Psoas muscle (tissue), 8 donors: Measurements from ENCODE around the gene COL6A1. TPM values are rescaled to one million over a fixed set of nuclear protein-coding genes. Genes with fewer than 3 reads are reported as not detected.

ENCODE experiments used
- ATAC-seq, 4 donors: fragments of 200-7000 bp; cut with Tn5 transposase; one replicate each; pipeline ENCODE4 v1.9.1; 2020; ENCODE audit warnings: moderate library complexity in 3 of 4, mild to moderate bottlenecking in 2 of 4
- DNase-seq, 2 donors: peaks; one replicate each; pipeline ENCODE4 v3.0.0-alpha.2; 2020
- H3K27ac ChIP-seq: fragments of 200-600 bp; one replicate; pipeline ENCODE4 v1.8.0; 2022
- H3K27me3 ChIP-seq, 3 donors: fragments of 200-600 bp in 1 of 3; one replicate each; pipeline versions ENCODE4 v1.6.1 to v1.8.0; 2013 to 2022; ENCODE audit warnings: low read length in 2 of 3, mild to moderate bottlenecking in 2 of 3, moderate library complexity in 1 of 3; ENCODE audit not compliant: insufficient read depth in 3 of 3
- H3K36me3 ChIP-seq, 2 donors: fragments of 200-600 bp in 1 of 2; one replicate each; pipeline versions ENCODE4 v1.6.1 to v1.8.0; 2013 to 2022; ENCODE audit warnings: low read depth in 1 of 2, mild to moderate bottlenecking in 1 of 2, moderate library complexity in 1 of 2; ENCODE audit not compliant: insufficient read depth in 1 of 2
- H3K4me1 ChIP-seq: fragments of 200-600 bp; one replicate; pipeline ENCODE4 v1.8.0; 2022
- H3K4me3 ChIP-seq: fragments of 200-600 bp; one replicate; pipeline ENCODE4 v1.8.0; 2022; ENCODE audit warnings: mild to moderate bottlenecking
- H3K9me3 ChIP-seq: fragments of 200-600 bp; one replicate; pipeline ENCODE4 v1.8.0; 2022
- CTCF ChIP-seq: fragments of 200-600 bp; IDR thresholded peaks from one replicate; pipeline ENCODE4 v1.8.0; 2022; ENCODE audit warnings: antibody characterized with exemption
- WGBS, 3 donors: extraction: QIAGEN DNeasy Blood & Tissue Kit; methylation state at CpG; one replicate each; pipeline versions ENCODE4 v1.1.6 to v1.1.7; 2013; 5-methylcytosine and 5-hydroxymethylcytosine counted together
- intact Hi-C, 2 donors: fragments of 100-400 bp; cut with DNase I; formaldehyde crosslinking; loops; one replicate each; pipeline versions ENCODE4 v1.11.0 to v1.14.2; 2022
- polyA plus RNA-seq, 3 donors: library from polyadenylated mRNA; stranded (reverse); fragments of 200-250 nt; gene quantifications; one replicate each; pipeline ENCODE4 v1.2.3, GENCODE V29; 2013
- total RNA-seq, 4 donors: library from RNA; stranded (reverse); fragmentation: NEBNext Ultra II Directional in 2 of 4; extraction: Animal tissue kit (Norgen Biotek cat#: 25700) in 2 of 4; gene quantifications; one replicate each; pipeline versions ENCODE4 v1.2.1 to v1.2.4, GENCODE V29; 2021 to 2023
- donor health status: healthy with polysubstance abuse.
- donor health status: DM: no; HTN: no; CAD: no; lungs with moderate emphysema.
- donor health status: Bipolar disorder and iron deficiency.
- donor health status: healthy.
- donor health status: DM: yes; HTN: yes; CAD: no.
- donor health status: DM: no; HTN: no; CAD: no.
- donor health status: DM: no; HTN: no; CAD: no.
- donor health status: DM: yes; HTN: yes; CAD: no.

Gene COL6A1
- total and polyA plus RNA-seq, 7 donors: 29.4 to 83.0 (median 36.1) TPM

GRCh38 chr21:46000731-46001641, 19.4 kb downstream of the COL6A1 start:
- WGBS, 3 donors: 77 to 80% (median 80%) methylated on average over 39 to 44 of the region's 44 CpGs
- Histone ChIP-seq H3K27me3 (peaks cover 0 to 2% (median 0%) of the 10 kb centered on the region in 3 donors), H3K36me3 (peaks cover 0 to 50% of the 10 kb centered on the region in 2 donors), H3K9me3 (no peaks in the 10 kb centered on the region), H3K4me3 (no peak overlapping the region), H3K4me1 (no peaks in the 10 kb centered on the region), H3K27ac (no peak overlapping the region)
- TF ChIP-seq CTCF: no peak
- DNase-seq (peak; percentile 19 to 57), ATAC-seq (peak in 1 of 4 donors; percentile 26)
- intact Hi-C loops: no loop called here

GRCh38 chr21:46001821-46002681, 20.5 kb downstream of the COL6A1 start:
- DNase-seq (peak in 1 of 2 donors; percentile 45), ATAC-seq (no peak)
- WGBS, 3 donors: 88 to 94% (median 90%) methylated on average over 48 to 51 of the region's 51 CpGs
- Histone ChIP-seq H3K9me3 (no peaks in the 10 kb centered on the region), H3K4me3 (no peak overlapping the region), H3K27ac (no peak overlapping the region), H3K36me3 (peaks cover 0 to 49% of the 10 kb centered on the region in 2 donors), H3K4me1 (no peaks in the 10 kb centered on the region), H3K27me3 (peaks cover 0 to 2% (median 0%) of the 10 kb centered on the region in 3 donors)
- no peak for TF ChIP-seq CTCF
- intact Hi-C loops: no loop called here

- Histone ChIP-seq H3K27me3 (peaks cover 0 to 2% (median 0%) of the 10 kb centered on the region in 3 donors), H3K27ac (no peak overlapping the region), H3K9me3 (no peaks in the 10 kb centered on the region), H3K36me3 (peaks cover 0 to 40% of the 10 kb centered on the region in 2 donors), H3K4me3 (no peak overlapping the region), H3K4me1 (no peaks in the 10 kb centered on the region)
- peak in 1 of 4 donors; percentile 10 for ATAC-seq
- peak in 1 of 2 donors; percentile 51 for DNase-seq
- intact Hi-C loops: no loop called here
- 90 to 95% (median 92%) methylated on average over 51 to 54 of the region's 54 CpGs for WGBS, 3 donors
- no peak for TF ChIP-seq CTCF
Measured at GRCh38 chr21:46002841-46003574, 21.4 kb downstream of the COL6A1 start.

- DNase-seq (no peak), ATAC-seq (peak in 1 of 4 donors; percentile 9)
- Histone ChIP-seq H3K4me3 (no peak overlapping the region), H3K4me1 (no peaks in the 10 kb centered on the region), H3K36me3 (peaks cover 0 to 34% of the 10 kb centered on the region in 2 donors), H3K27me3 (peaks cover 0 to 2% (median 0%) of the 10 kb centered on the region in 3 donors), H3K27ac (no peak overlapping the region), H3K9me3 (no peaks in the 10 kb centered on the region)
- intact Hi-C loops: no loop called here
- WGBS, 3 donors: 90 to 92% (median 91%) methylated on average over 42 of the region's 42 CpGs
- no peak for TF ChIP-seq CTCF
Measured at GRCh38 chr21:46003575-46004007, 22.0 kb downstream of the COL6A1 start.
